Activated CD4-positive, alpha-beta T cell treated with anti-CD3 and anti-CD28 coated beads, Interleukin-2, Interleukin-4, amounts not matched to agents 100 ng/mL and 50 ng/mL, durations not matched to agents 16 hours and 8 hours (primary cell): ENCODE measurements around the gene MLLT1.
A peak's percentile ranks its signal among the peaks of the same experiment; 100 is the strongest.

ENCODE experiments used
- DNase-seq: peaks from one replicate; pipeline ENCODE4 v3.0.0-alpha.2; 2020; ENCODE audit warnings: low spot score

MLLT1 gene

DNA sequence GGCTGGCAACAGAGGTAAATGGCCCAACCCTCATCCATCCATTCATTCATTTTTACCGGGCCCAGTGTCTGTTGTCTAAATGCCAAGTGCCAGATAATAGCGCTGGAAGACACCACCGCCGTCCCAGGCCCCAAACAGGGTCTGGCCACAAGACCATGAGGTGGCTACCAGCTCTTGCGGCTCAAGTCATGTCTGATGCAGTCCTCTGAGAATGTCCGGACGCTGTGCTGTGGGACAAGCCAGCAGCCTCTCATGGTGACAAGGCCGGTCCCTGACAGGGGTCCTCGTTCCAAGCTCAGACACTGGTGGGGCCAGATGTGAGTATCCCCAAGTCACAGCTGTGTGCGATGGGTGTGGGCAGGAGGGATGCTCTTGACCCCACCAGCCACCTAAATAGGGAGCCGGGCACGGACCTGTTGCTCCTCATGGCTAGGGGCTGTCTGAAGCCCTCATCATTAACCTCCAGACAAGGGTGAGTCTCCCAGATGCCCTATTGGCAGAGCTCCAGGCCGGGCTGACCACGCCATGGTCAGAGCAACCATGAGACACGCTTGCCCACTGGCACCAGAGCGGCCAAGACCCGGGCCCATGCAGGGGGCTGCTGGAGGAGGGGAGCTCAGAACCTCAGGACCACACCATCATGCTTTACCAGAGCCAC lies 58.4 kb downstream of the MLLT1 start:
- DNase-seq: no peak

DNA sequence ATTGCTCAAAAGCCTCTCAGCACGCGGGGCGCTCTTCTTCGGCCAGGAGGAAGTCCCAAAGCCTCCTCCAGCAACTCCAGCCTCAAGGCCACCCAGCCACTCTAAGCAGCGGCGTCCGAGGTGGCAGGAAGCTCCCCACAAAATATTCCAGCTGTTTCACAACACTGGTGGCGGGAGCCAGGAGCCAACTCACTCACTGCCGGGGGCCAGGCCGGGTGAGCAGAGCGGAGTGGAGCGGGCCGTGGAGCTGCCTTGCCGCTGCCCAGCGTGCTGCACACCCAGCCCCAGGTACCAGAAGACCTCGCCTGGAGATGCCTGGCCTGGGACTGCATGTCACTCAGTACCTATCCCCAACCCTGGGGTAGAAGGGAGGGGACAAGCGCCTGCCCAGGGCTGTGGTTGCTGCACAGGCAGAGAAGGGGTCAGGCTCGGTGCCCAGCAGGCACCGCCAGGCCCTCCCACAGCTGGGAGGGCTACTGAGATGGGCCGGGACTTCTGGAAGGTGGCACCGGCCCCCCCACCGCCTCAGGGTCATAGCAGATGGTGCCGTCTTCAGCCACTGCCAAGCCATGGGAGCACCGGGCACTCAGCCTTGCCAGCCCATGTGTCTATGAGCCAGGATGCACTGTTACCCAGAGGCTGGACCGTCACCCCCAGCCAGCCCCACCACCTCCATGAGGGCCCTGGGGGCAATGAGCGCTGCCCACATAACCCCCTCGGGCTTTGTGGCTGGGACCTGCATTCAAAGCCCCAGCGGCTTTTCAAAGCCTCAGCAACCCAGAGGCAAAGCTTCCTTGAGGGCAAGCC lies 59.2 kb downstream of the MLLT1 start:
- no peak for DNase-seq

DNA sequence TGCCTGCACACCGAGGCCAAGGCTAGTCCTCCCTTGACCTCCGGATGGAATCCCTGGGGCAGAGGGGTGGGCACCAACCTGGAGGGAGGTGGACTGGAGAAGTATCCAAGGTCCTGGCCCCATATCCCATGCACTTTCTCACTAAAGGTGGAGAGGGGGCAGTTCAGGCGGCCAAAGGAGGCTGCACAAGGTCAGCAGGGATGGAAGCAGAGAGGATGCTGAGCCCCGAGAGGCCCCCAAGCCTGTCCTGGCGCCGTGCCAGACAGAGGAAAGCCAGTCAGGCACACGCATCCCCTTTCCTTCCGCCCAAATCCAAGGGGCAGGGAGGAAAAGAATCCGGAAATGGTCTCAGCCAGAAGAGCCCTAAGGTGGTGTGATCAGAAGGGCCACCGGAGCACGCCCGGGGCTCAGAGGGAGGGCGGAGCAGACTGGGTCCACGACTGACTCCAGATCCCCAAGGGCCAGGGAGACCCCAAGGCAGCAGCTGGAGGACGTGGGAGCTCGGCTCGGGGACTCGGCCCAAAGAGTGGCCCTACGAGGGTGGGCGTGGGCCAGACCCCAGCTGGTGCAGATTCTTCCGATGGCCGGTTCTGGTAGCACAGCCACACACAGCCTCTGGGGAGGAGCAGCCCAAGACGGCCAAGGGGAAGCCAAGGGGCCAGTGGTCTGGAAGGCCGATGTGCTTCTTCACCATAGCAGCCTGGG lies 60.0 kb downstream of the MLLT1 start:
- no peak for DNase-seq

DNA sequence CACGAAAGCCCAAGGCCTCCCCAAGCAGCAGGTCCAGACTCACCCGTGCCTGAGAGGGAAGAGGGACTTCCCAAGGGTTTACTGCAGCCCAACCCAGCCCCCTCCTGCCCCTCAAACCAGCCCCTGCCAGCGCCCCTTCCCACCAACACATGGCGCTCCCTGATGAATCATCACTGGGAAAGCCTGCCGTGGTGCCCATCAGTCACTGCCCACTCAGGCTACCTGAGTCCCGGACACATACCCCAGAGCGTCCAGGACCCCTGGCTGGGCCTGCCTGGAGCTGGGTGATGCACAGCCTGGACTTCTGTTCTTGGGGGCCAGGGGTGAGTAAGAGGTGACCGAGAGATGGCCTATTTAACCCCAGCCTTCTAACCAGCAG lies 60.6 kb downstream of the MLLT1 start:
- DNase-seq: no peak

DNA sequence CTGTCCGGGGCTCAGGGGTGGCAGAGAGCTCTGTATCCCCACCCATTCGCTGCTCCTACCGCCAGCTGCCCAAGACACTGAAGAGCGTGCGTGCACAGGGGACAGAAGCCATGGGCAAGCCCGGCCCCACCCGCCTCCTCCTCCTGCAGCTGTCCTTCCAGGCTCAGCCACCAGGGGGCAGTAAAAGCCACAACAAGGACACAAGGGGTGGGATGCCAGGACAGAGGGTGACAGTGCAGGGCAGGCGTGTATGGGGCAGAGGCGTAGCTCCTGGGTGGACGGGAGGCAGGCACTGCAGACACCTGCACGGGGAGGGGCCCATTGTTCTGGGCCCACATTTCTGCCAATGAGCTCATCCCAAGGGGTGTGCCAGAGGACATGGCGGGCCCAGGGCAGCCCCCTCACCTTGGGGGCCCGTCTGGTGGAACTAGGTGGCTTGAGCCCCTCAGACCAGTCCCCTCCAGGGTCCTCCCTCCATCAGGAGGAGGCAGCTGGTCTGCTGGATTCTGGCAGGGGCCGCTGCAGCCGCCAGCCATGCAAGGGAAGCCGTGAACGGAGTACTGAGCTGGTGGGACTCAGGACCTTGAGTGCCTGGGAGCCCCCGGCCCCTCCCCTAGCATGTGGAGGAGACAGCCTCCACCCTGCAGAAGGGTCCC lies 61.2 kb downstream of the MLLT1 start:
- DNase-seq: peak; percentile 84

DNA sequence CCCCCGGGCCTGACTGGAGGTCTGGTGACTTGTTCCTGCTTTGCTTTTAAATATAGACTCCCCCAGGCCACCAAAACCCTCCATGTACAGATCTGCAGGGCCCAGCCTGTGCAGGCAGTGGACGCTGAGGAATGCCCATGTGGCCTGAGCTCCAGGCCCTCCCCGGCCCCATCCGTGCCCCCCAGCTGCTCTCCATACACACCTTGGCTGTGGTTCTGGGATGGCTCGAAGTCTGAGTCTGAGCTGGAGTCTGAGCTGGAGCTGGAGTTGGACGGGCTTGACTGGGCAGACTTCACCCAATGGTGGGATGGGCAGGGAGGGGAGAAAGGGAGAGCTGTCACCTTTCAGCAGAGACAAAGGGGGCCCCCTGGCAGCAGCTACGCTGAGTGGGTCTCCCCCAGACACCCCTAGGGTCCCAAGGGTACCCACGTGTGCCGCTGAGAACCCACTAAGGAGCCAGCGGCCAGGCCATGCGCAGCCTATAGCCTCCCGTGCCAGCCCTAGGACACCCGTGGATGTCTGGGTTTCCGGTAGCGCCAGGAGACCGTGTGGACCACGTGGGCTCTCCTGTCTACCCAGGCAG lies 61.9 kb downstream of the MLLT1 start:
- DNase-seq: no peak

DNA sequence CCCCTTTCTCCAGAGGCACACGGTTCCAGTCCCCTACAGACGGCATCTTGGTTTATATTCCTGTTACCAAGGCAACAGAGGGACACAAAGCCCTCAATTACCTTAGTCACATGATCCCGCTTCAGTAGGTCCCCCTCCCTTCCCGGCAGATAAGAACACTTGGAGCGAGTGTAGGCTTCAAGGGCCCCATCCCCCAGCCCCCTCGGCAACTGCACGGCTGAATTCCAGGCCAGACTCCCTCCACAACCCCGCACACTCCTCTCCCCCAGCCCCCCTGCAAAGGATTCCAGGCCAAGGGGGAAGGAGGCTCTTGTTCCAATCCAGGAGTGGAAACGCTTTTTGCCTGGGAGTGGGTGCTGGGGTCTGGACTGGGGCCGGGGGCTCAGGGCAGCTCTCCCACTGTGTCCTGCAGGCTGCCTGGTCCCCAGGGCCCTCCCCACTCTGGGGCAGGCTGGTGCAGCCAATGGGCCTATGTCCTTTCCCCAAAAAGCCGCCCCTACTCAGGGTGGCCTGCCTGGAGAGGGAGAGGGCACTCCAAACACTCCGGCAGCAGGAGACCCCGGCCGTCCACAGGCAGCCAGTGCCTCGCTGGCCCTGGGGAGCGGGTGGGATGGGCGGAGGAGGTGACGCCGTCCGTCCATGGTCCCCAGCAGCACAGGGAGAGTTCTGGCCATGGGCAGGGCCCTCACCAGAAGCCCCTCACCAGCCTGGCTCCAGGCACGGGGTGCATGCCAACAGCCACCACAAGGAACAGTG lies 62.6 kb downstream of the MLLT1 start:
- DNase-seq: no peak

DNA sequence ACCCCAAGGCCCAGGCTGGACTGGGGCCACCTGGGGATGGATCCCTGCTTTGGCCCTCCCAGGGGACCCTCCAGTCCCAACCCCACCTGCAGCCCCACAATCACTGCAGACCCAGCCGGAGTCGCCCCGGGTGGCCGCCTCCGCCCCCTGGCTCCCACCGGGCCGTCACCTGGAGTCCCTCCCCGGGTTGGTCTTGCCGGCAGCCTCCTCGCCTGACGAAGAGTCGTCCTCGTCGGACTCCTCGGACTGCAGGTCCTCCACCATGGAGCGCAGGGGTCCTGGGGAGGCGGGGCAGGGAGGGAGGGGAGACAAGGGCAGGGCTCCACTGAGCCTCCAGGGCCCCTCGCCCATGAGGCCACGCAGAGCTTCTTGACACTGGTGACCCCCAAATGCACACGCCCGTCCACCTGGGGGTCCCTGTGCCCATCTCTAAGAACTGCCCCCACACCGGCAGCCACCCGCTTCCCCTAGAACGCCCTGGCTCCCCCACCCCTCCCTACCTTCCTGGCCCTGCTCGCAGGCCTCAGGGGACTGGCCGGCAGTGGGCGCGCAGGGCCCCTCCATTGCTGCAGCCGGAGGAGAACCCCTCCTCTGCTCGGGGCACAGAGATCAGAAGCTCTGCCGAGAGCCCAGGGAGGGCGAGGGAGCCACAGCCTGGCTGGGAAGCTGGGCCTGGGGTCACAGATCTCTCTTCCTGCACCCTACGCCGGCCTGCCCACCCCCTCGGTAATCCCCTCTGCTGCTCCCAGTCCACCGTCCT lies 63.4 kb downstream of the MLLT1 start:
- no peak for DNase-seq

DNA sequence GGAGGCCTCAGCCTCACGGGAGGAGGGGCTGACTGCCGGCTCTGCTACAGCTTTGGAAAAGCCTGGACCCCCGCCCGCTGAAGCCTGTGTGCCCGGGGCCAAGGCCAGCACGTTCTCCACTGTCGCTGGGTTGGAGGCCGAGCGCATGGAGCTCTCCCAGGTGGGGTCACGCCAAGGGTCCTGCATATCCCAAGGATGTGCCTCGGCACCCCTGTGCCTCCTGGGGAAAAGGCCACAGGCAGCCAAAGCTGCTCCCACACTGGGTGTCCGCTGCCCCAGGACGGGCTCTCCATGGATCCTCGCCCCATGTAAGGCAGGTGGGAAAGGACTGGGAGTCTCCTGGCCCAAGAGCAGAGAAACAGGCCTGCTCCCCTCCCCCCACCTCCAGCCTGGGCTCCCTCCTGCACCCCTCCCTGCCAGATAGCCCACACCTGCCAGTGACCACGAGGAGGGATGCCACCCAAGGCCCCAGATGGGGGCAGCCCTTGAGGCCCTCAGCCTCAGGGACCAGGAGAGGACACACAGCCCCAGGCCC lies 64.0 kb downstream of the MLLT1 start:
- no peak for DNase-seq

DNA sequence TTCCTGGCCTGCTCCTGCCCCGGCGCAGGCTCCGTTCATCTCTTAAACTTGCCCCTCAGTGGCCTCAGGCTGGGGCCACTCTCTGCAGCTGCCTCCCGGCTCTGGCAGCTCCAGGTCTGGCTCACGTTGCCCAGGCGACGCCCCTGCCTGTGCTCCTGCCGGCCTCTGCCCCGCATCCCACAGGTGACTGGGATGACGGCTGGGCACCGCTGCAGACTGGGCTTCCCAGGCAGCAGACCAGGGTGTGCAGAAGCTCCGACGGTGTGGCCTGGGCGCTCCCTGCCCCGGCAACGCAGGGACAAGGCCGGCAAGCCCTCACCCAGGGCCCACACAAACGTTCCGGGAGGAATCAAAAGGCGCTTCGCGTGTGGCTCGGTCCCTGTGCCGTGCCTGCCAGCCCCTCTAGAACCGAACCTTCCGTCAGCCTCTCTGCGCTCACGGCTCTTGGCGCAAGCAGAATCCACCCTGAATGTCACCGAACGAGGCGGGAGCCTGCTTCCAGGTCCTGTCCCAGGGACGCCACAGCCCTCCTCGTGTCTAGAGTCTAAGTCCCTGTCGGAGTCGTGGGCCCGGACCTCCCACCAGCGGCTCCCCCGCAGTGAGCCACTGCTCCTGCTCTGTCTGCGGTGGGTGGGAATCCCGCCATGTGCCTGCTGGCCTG lies 64.8 kb downstream of the MLLT1 start:
- DNase-seq: no peak

DNA sequence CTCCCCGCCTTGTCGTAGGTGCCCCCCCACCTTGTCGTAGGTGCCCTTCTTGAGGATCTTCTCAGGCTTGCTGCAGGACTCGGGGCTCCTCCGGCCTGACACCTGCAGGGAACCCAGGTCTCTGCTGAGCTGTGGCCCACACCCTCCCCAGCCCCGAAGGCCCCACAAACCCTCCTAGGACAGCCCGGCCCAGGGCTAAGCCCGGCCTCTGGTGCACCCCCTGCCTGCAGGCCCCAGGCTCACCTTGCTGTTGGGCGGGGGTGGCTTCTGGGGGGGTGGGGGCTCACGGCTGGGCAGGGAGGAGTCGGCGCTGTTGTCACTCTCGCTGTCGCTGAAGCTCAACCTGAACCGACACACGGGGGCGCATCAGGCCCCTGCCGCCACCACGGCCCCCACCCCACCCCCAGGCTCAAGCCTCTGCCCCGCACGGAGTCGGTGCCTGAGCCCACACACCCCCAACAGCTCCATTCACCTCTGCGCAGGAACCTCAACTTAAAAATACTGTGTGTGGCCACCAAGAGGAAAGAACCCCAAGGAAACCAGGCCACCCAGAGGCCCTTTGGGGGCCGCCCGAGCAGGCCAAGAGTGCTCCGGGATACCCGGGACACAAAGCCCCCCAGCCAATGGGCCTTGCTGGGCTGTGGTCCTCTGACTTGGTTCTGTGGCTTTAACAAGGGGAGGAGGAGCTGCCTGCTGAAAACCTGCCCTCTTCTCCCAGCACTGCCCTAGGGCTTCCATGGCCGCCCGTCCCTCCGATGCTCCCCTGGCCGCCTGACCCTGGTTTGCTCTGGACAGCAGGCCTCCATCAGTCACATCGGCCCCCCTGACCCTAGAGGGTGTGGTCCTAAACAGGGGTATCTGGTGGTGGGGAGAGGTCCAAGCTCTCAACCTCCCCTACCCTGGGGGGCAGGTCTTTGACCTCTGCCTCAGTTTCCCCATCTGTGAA lies 65.8 kb downstream of the MLLT1 start:
- no peak for DNase-seq

DNA sequence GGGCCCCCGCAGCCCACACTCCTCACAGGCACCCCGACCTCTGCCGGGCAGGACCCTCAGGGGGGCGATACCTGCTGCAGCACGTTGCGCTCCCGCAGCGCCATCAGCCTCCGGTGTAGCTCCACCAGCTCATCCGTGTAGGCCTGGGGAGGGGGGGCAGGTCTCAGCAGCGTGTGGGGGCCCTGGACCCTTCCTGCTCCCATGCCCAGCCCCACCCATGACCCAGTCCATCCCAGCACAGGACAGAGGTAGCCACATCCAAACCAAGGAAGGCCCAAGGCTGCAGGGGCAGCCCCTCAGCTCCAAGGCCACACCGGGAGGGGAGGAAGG lies 66.5 kb downstream of the MLLT1 start:
- no peak for DNase-seq

DNA sequence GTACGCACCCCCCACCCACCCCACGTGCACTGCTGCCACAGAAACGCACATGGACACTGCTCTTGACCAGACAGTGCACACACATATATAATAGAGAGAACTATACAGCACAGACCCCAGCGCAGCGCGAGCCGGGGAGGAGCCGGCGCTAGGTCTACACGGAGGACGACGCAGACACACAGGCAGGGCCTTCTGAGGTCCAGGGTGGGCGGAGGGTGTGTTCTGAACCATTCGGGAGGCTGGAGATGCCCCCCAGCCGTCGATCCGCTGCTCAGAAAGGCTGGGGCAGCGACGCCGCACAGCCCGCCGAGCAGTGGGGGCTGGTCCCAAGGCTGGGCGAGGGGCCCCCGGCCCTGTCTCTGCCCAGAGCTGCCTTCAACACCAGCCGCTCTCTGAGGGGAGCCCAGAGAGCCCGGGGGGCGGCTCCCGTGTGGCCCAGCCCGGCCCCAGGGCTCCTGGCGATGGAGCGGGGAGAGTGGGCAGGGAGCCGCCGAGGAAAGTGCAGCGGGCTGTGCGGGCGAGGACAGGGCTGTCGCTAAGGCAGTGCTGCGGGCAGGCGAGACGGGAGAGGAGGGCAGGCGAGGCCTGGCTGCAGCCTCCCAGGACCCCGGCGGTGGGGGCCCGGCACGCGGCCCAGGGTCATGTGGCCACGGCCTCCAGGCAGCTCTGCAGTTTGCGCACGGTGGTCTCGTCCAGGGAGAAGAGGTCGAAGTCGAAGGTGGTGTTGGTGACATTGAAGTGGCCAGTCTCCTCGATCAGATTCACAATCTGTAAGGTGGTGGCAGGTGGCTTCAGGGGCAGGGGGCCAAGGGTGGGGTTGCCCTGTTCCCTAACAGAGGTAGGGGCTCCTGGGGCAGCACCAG lies 67.1 kb downstream of the MLLT1 start:
- no peak for DNase-seq

DNA sequence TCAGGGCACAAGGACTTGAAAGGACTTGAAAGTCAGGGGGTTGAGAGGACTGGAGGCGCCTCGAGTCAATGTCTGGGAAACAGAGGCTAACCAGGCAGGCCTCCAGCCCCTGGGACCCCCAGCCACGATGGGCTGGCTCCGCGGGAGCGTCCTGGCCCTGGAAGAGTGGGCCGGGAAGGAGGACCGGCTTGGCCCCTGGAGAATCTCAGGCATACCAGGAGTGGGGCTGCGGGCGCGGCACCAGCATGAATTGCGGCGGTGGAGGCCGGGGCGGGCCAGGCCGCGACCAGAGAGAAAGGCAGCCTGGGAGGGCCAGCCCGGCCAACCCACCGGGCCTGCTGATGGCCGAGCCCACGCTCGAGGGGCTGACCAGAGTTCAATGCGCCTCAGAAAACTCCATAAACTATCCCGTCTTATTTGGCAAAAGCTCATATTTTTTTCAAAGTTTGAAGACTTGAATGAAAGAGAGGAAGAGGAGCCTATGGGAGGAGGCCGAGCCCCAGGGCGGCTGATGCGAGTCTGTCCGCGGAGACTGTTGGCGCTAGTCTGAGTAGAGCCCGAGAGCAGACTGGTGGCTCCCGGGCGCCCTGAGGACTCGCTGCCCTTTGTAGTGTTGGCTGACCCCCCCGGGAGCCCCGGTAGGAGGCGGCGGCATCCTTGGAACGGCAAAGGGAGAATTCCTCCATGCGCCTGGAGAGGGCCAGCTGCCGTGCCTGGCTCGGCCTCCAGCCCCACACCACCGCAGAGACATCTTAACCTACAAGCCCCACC lies 68.0 kb downstream of the MLLT1 start:
- DNase-seq: no peak

DNA sequence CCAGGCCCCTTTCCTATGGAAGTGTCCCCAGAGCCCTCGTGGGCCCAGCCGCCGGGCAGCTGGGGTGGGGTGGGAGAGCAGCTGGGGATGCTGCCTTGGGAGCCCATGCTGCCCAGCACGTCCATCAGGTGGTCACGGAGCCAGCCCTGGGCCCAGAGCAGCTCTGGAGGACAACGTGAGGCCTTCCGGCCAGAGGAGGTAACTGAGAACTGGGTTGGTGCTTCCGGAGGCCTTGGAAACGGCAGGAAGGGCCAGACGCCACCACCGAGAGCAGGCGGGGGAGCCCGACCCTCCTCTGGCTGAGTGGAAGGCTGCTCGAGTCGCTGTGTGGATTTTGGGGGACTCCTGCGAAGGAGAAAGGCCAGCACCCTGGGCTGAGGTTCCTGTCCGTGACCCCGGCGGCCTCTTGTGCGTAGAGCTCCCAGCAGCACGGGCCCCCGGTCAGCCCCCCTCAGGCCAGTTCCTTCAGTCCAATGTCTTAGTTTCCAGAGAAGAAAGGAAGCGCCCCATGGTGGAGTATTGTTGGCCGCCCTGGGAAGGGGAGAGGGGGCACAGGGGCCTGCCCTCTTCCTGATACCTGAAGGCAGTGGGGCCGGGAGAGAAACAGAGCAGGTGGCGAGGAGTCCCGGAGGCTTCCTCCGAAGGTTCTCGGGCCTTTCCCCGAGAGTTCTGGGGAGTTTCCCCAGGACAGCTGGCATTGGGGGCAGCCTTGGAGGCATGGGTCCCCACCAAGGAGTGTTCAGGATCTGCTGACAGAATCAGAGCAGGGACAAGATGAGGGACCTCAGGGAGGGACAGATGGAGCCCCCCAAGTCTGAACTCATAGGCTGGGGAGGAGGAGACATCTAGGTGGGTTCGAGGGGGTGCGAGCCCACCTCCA lies 68.8 kb downstream of the MLLT1 start:
- no peak for DNase-seq

DNA sequence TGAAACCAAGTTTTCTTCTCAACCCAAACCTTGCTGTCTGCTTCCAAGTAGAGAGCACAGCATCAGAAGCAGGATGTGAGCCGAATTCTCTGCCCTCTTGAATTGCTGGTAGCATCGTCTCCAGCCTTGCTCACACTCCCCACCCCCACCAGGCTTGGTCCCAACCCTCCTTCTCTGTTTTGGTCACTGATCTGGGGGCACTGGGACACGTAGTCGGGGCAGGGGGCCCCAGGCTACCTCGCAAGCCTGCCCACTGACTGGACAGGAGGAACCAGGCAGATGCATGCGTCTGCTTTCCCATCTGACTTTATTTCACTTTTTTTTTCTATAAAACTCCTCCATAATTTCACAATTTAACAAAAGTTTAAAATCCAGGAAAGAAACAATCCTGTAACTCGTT lies 69.7 kb downstream of the MLLT1 start:
- no peak for DNase-seq
